ENCODE measurements around the gene PTPRE.

The PTPRE gene

DNA sequence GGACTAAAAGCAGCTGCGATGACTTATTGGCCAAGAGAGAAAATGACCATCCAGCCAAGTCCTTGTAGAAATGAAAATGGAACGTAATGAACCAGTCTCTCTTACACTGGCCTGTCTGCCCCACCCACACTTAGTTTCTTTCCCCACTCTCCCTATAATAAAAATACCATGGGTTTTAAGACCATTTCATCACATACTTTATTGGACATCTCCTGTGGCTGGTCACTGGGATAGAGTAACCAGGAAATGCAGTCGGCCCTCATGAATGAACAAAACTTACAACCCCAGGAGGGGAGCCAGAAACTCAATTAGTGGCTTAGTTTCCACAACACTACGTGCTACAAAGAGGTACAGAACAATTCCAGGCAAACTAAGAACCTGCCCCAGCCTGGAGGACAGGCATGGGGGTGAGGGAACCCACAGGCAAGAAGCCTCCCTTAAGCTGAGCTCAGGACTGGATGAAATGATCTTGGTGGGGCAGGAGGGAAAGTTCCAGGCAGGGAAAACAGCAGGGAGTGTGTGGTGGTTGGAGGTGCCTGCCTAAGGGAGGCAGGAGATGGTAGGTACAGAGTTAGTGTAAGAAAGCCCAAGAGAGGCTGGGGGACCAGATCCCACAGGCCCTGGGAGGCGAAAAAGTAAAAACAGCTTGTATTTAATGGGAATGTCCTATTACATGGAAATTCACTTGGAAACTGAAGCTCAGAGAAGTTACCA, 189.7 kb downstream of the PTPRE start:
- DNase-seq (ENCODE audit: low read depth), result peak; percentile 75

DNA sequence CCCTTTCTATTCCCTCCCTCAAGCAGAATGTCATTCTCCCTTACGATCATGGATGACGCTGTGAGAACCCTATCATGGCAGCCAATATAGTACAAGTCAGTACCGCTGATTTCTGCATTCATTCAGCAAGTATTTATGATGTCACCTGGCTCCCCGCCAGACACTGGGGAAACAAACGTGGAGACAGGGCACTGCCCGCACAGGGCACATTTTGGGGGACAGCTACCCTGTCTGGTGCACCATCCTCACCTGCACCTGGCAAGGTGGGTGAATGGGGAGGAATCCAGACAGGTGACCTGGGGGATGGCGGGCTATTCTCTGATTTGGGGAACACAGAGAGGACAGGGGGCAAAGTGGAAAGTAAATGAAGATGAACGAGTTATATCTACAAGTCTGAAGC, 190.9 kb downstream of the PTPRE start:
- DNase-seq (ENCODE audit: low read depth), result no peak

DNA sequence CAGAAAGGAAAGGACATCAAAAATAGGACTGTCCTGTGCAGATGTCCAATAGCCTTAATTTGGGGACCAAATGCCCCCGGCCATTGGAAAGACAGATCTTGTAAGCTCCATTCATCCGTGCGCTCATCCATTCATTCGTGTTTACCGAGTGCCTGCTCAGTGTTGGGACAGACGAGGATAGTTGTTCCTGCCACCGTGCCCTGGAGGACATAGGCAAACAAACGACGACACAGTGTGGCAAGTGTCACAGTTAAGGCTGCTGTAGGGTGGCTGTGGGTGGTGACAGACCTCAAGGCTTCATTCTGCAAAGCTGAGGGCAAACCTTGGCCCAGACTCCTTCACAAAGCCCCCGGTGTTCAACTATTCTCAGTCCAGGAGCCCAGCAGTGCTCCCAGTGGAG, 191.7 kb downstream of the PTPRE start:
- no peak for DNase-seq (ENCODE audit: low read depth)

DNA sequence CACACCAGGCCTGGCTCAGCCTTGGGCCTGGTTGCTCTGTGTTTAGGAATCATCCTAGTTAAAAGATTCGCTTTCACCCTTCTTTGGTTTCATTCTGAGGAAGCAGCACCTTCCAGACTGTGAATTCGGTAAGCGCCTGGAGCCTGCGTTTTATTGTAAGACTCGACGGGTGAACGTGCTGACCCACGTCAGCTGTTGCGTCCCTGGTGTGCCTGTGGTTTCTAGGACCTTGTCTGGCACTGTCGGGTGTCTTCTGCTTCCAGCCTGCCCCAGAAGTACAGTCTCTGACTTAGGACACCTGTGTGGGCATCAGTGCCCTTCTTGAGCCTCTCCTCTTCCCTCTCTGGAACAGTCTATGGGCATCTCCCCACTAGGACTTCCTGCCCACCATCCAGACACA, 193.0 kb downstream of the PTPRE start:
- no peak for DNase-seq (ENCODE audit: low read depth)

DNA sequence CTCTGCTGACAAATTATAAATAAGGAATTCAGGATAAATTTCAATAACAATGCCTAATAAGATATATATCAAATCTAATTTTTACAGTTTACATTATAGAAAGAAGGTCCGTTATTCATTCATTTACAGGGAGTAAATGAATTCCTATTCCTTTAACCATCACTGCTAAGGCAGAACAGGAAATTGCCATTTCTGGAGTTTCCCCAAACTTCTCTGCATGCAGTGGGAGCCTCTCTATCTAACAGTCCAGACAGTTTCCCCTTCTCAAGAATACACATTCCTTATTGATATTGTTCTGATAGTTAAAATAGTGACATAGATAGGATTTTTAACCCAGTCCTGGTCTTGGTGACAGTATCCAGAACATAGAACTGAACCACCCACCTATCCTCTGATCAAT, 195.0 kb downstream of the PTPRE start:
- no peak for DNase-seq (ENCODE audit: low read depth)

DNA sequence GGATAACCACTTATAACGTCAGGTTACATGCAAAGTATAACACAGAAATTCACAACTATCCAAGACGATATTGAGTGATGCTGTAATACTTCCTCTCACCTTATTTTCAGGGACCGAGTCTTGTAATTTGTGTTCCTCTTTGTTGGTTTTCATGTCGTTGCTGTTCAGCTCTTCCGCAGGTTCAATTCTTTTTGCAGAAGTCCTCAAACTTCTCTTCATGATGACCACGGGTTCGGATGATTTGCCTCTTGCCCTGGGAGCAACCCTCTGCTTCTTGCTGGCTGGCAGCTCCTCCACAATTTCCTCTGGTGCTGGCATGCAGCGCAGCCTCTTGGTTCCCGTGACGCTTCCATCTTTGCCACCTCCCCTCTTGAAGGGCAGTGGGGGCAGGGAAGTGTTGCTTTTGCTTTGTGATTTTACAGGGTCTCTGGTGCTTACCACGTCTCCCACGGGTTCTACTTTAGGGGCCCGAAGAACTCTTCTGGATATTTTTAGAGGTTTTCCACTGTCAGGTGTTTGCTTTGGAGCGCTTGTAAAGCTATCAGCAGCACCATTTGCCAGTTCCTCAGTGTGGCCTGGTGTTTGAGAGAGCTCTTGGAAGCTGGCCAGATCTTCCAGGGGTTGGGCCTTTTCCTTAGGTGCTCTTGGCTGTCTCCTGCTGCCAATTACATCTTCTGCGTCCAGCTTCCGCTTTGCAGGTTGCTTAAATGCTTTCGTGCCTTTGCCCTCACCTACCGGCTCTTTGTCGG, 195.8 kb downstream of the PTPRE start:
- no peak for DNase-seq (ENCODE audit: low read depth)

DNA sequence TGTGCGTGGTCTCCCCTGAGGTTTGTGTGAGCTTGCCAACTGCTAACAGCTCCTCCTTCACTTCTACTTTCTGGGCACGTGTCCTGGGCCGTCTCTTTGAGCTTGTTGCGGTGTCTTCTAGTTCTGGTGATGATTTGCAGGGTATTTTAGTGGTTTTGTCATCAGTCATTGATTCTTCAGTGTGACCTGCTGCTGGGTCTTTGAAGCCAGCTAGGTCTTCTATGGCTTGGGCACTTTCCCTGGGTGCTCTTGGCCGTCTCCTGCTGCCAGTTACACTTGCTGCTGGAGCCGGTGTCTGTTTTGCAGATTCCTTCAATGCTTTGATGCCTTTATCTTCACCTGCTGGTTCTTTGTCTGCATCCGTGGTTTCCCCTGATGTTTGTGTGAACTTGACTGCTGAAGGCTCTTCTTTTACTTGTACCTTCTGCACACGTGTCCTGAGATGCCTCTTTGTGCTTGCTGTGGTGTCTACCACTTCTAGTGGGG, 196.4 kb downstream of the PTPRE start:
- DNase-seq (ENCODE audit: low read depth), result no peak

DNA sequence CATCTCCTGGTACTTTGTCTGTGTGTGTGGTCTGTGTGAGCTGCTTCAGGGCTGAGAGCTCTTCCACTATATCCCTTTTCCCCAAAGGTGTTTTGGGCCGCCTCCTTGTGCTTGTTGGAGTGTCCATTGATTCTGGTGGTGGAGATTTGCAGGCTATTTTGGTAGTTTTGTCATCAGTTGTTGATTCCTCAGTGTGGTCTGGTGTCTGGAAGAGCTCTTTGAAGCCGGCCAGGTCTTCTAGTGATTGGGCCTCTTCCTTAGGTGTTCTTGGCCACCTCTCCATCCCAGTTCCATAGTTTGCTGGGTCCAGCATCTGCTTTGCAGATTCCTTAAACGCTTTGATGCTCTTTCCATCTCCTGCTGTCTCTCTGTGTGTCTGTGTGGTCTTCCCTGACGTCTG, 198.5 kb downstream of the PTPRE start:
- DNase-seq (ENCODE audit: low read depth), result no peak

DNA sequence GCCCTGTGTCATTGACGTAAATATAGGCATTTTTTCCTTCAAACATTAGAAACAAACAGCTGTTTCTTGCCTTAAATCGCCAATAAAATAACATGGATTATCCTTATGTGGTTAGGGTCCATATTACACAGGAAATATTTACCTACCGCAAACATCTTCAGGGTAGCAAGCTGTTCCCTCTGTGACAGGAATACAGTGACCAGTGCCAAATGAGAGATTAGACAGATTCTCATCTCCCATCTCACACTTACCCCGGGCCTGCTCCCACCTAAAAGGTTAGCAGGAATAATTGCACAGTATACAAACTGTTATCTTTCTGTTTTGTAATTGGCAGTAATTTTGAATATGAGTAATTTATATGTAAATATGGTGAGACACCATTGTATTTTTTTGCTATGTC, 202.8 kb downstream of the PTPRE start:
- DNase-seq (ENCODE audit: low read depth), result no peak

DNA sequence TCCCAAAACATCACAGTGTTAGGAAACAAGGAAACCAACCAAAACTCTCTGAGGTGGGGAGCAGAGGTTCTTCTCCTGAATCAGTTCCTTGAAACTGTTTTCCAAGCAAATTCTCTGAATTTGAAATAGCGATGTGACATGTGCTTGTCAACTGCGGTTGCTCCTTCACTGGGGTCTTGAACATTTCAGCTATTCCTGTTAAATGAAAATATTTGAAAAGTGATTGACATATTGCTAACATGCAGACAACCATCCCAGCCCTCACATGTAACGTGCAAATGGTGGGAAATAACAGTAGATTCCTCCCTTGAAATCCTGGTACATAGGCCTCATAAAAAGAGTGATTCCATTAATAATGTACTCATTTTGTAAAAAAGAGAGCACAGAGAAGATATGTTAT, 203.4 kb downstream of the PTPRE start:
- DNase-seq (ENCODE audit: low read depth), result no peak

DNA sequence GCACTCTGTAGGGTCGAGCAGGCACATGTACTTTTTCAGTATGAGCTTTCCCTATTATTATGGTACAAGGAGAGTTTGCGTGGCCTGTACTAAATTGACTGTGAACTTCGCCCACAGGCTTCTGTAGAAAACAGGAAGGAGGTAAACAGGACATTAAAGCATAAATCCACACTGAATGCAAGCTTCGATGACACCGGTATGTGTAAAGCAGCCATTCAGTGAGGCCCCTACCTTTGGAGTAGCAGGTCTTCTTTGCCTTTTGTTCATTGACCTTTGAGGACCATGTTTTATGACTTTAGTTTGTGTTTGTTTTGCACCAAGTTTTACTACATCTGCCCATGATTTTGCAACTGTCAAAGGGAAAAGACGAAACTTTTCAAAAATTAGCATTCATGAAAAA, 204.8 kb downstream of the PTPRE start:
- DNase-seq (ENCODE audit: low read depth), result no peak

DNA sequence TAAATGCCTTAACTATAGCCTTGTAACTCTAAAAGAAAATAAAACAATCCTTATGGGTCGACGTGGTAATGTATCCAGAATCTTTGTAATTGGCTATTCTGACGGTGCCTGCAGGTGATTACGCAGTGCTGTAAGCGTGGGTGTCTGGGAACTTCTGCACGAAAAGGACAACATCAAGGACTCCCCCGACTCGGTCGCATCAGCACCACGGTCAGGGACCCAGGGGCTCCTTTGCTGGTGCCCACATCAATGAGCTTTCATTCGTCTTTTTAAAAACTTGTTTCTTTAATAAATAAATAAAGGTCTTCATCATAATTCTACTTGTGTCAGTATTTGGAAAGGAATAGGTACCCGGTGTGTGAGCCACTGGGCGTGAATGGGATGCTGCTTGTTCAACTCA, 206.1 kb downstream of the PTPRE start:
- DNase-seq (ENCODE audit: low read depth), result no peak

DNA sequence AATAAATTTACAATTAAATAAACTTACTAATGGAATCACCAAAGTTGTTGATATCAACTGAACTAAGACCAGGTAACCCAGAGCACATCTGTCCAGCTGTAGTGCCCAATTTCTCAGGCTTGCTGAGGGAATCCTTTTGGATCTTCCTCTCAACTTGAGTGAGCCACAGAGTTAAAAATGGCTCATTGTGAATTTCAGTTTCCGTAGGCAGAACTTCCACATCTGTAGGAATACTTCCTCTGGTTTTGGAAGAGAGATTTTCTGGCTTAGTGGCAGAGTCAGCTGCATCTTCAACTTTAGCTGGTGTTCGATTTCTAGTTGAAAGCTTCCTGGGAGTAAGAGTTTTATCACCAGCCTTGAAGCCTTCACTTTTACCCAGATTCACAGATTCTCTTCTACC, 208.0 kb downstream of the PTPRE start:
- no peak for DNase-seq (ENCODE audit: low read depth)

DNA sequence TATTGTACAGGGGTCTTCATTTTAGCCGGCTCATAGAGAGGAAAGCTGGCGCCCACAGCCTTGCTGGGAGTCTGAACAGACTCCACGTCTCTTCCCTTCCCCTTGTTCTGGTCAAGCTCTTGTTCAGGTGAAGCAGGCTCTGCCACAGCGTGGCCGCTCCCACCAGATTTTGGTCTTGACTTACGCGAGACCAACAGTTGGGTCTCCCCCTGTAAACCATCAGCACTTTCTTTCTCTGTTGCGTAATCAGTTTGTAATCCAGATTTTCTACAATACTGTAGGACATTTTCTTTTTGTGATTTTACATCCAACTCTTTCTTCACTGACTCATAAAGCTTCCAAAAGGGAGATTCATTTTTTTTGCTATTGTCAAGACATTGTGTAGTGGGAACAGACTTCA, 208.5 kb downstream of the PTPRE start:
- DNase-seq (ENCODE audit: low read depth), result no peak

DNA sequence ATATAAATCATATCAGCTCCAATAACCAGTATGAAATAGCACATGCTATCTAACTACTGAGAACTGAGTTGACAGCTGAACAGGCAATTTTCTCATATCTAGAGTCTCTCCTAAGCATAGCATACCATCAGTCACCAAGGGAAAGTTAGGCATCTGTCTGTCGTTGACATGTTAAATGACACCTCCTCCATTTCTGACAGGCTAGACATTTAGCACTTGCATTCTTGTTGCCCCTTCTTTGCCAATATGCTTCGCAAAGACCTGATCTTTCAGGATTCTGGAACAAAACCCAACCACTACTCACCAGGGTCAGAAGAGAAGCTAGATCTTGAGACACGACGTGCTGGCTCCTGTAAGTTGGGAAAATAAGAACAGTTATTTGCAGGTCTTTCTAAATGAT, 209.3 kb downstream of the PTPRE start:
- no peak for DNase-seq (ENCODE audit: low read depth)

DNA sequence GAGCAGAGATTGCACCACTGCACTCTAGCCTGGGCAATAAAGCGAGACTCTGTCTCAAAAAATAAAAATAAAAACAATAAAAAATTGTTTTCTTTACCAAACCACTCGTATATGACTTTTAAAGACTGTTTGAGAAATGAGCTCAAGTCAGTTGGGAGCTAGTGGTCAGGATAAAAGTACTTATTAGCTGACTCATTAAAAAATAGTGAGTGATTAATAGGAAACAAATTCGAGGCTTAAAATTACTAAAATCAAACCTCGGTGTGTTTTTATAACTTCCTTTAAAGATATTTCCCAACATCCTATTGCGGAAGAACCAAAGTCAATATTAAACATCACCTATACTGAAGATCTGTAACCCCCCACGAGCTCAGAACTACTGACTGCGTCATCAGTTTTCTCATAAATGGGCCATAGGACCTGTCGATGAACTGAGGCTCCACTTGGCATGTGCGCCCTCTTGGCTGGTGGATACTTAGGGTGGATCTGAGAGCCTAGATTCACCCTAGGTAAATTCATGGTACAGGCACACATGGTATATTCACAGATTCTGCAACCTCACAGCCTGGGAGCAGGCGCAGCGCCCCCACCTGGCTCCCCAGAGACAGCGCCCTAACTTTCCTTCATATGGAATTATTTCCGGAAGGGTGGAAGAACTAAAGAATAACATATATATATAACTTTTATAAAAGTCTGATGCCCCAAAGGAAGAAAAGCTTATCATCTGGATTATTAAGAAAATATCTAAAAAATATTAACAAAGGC, 210.1 kb downstream of the PTPRE start:
- peak; percentile 20 for DNase-seq (ENCODE audit: low read depth)

DNA sequence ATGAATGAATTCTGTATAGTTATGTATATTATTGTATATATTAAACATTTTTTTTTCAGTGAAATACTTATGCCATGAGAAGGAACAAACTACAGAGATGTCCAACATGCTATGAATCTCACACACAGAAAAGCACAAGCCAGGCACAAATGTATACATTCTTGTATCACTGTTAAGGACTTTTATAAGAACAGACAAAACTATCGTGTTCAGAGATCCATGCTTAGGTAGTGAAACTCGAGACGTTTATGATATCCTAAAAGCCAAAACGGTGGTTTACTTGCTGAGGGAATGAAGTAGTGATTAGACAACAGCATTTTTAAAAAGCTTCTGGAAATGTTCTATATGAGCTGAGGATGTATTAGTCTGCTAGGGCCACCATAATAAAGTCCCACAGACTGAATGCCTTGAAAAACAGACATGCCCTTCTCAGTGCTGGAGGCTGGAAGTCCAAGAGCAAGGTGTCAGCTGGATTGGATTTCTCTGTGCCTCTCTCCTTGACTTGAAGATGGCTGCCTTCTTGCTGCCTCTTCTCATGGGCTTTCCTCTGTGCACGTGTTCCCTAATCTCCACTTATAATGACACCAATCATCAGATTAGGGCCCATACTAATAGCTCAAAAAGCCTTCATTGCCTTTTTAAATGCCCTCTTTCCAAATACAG, 215.0 kb downstream of the PTPRE start:
- no peak for DNase-seq (ENCODE audit: low read depth)

DNA sequence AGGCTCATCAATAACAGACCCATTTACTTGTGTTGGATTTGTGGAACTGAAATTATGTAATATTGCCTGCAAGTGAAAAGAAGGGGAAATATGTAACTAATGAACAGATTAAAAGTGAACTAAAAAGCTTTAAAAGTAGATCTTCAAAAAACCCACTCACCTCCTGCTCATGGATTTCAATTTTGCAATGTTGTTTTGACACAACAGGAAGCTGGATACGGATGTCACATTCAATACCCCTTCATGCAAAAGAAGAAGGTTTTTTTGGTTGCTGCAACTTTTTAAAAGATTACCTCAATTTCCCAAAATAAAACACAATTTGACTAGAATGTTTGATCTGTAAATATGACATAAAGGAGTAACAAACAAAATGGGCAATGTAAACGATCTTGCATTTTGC, 216.0 kb downstream of the PTPRE start:
- no peak for DNase-seq (ENCODE audit: low read depth)

DNA sequence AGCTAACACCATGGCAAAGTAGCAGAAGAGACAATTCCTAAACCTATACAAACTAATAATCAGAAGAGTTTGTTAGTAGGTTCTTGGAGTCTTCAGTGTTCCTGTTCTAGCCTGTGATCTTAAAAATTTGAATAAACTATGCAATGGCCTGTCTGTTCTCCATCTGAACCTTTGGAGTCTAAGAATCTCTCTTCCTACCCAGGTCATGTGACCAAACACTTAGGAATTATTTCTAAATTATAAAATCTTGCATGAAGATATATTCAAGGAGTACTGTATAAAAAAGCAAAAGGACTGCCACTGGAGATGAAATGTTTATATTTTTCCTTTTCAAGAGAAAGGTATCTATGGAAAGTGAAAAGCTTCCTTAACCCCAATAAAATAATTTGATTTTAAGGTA, 216.9 kb downstream of the PTPRE start:
- DNase-seq (ENCODE audit: low read depth), result no peak

DNA sequence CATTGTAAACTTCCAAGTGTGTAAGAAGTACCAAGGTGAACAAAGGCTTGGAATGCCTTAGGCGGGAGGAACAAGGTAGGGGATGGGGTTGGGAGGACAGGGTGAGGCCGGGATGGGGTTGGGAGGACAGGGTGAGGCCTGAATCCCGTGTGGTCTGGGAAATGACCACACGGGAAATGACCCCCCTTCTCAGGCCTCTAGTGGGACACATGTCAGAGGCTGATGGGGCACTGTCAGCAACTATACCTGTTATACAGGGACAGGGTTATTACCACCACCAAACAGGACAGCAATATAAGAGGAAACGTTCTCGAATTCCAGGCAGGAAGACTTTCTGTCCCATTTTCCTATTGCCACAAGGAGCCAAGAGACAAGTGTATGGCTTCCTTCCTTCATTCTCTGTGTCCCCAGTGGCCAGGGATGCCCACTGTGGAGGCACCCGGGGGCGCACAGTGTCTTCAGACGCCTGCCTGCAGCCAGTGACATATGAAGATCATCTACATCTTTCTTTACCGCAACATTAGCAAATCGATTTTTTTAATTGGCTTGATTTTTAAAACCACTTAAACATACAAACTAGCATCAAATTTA, 218.0 kb downstream of the PTPRE start:
- DNase-seq (ENCODE audit: low read depth), result peak; percentile 16

DNA sequence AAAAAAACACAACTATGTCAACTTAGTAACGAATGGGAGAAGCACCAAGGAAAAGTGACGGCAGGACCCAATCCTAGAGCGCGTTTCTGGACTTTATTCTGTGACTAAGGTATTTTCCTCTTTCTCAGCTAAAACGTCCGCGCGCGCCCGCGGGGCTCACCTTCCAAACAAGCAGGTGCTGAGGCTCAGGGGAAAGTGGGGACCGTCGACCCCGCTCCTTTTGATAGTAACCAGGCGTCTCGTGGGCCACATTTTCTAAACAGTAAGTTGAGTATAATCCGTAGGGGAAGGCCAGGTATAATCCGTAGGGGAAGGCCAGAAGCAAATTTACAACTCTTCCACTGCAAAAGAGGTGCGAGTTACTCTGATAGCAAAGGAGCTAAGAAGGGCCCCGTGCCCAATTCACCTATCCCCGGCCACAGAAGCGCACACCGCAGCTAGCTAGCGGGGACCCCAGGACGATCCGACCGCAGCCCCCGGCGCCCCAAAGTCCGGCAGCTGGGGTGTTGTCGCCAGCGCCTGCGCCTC, 218.6 kb downstream of the PTPRE start:
- no peak for DNase-seq (ENCODE audit: low read depth)
